ENCODE results near the gene SLC48A1. TPM values are rescaled to one million over a fixed set of nuclear protein-coding genes. Genes with fewer than 3 reads are reported as not detected.
"Not testable (repeated sequence)": the region's sequence is repeated elsewhere in the genome, so short reads cannot be mapped to it uniquely, and the experiment has no call there.

SLC48A1 gene
- total and polyA plus RNA-seq, 11 donors: 13.0 to 68.2 (median 23.8) TPM

DNA sequence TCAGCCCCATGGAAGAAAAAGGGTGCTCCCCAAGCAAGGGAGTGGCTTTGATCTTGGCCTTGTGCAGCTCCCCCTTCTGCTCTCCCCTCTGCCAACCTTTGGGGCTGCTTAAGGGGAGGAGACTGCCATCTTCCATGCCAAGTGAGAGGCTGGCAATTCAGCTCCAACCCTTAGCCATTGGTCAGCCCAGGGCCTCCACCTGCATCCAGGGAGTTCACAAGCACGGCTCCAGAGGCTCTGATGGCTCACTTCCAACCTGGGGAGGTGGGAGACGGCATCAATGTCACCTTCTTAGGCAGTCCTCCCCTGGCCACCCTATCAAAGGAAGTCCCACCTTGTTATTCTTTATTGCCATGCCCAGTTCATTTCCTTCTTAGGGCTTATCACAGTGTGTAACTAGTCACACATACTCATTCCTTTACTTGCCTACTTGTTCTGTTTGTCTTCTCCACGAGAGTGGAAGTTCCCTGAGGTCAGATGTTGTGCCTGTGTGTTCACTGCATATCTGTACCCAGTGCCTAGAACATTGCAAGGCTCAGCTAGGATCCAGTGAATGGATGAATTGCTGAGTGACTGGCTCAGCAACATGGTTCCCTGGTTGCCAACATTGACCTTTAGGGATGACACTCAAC lies 41.6 kb downstream of the SLC48A1 start:
- H3K27ac ChIP-seq: peak overlapping the region; percentile 93 to 99 (median 98)
- H3K4me1 ChIP-seq: peaks cover 44 to 92% (median 87%) of the 10 kb centered on the region in 12 donors
- ATAC-seq (no peak), DNase-seq (no peak)
- peaks cover 0 to 11% (median 0%) of the 10 kb centered on the region in 9 donors for H3K36me3 ChIP-seq
- intact Hi-C loops (cut with DNase I): loop anchor here in 1 of 10 donors (5.0 kb wide), 1 partner anchor 37 kb away; no protein-coding TSS in a partner anchor
- TF ChIP-seq POLR2A (IDR thresholded peaks at IDR 0.05) (no peak), CTCF (IDR thresholded peaks at IDR 0.05) (no peak)
- no peaks in the 10 kb centered on the region for H3K9me3 ChIP-seq
- peak overlapping the region in 3 of 12 donors; percentile 49 to 59 (median 56) for H3K4me3 ChIP-seq
- no peaks in the 10 kb centered on the region for H3K27me3 ChIP-seq
- WGBS, 4 donors: 33 to 55% (median 45%) methylated on average over 3 of the region's 3 CpGs

GRCh38 chr12:47815447-47815846 lies 42.4 kb downstream of the SLC48A1 start:
- 79 to 88% (median 85%) methylated on average over 5 of the region's 5 CpGs for WGBS, 4 donors
- H3K4me3 ChIP-seq: peak overlapping the region in 1 of 12 donors; percentile 82
- not testable (repeated sequence) for H3K27me3 ChIP-seq, H3K9me3 ChIP-seq, ATAC-seq
- intact Hi-C loops (cut with DNase I): loop anchor here in 1 of 10 donors (5.0 kb wide), 1 partner anchor 38 kb away; no protein-coding TSS in a partner anchor
- peaks cover 0 to 11% (median 0%) of the 10 kb centered on the region in 9 donors for H3K36me3 ChIP-seq
- peak in 1 of 5 donors; percentile 27 for DNase-seq
- peaks cover 39 to 87% (median 79%) of the 10 kb centered on the region in 12 donors for H3K4me1 ChIP-seq
- H3K27ac ChIP-seq: peak overlapping the region in 11 of 12 donors; percentile 94 to 99 (median 98)

GRCh38 chr12:47816403-47817271 lies 43.6 kb downstream of the SLC48A1 start:
- DNase-seq (peak in 3 of 5 donors; percentile 44 to 65 (median 62)), ATAC-seq (peak in 1 of 4 donors; percentile 4)
- intact Hi-C loops (cut with DNase I): loop anchor here in 1 of 10 donors (5.0 kb wide), 1 partner anchor 39 kb away; no protein-coding TSS in a partner anchor
- peak overlapping the region in 11 of 12 donors; percentile 17 to 98 (median 82) for H3K4me3 ChIP-seq
- no peaks in the 10 kb centered on the region for H3K9me3 ChIP-seq
- TF ChIP-seq POLR2A (IDR thresholded peaks at IDR 0.05): no peak
- no peak for TF ChIP-seq CTCF (IDR thresholded peaks at IDR 0.05)
- H3K36me3 ChIP-seq: peaks cover 0 to 11% (median 0%) of the 10 kb centered on the region in 9 donors
- no peaks in the 10 kb centered on the region for H3K27me3 ChIP-seq
- WGBS, 4 donors: 17 to 35% (median 24%) methylated on average over 10 to 12 of the region's 12 CpGs
- H3K4me1 ChIP-seq: peaks cover 28 to 87% (median 77%) of the 10 kb centered on the region in 12 donors
- H3K27ac ChIP-seq: peak overlapping the region; percentile 62 to 99 (median 98)

DNA sequence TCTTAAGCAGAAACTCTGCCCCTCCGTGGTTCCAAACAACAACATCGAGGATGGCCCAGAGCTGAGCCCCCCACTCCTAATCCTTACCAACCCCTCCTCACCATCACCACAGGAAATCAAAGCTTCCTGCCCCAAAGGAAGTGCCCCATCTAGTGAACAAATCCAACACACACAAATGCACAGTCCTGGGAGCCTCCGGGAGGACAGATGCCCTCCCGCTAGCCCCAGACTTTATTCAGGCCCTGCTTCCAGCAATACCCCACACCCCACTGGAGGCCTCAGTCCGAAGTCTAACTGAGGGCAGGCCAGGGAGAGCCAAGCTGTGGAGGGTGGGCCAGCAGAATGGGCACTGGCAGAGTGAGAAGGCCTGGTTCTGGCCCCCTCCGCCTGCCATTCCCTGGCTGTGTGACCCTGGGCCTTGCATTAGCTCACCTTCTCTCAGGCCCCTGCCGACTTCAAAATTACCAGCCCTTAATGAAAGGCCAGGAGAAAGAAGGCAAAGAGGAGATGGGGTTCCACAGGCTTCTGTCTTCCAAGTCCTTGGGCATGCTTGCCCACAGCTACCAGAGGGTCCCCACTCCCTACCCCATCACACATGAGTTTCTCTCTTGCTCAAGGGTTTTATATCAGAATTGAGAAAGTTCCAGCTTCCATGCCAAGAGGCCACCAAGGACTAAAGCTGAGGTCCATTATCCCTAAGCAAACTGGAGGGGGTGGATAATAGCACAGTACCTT lies 44.4 kb downstream of the SLC48A1 start:
- H3K9me3 ChIP-seq: no peaks in the 10 kb centered on the region
- WGBS, 4 donors: 24 to 34% (median 29%) methylated on average over 7 of the region's 7 CpGs
- intact Hi-C loops (cut with DNase I): loop anchor here in 1 of 10 donors (5.0 kb wide), 1 partner anchor 40 kb away; no protein-coding TSS in a partner anchor
- TF ChIP-seq CTCF (IDR thresholded peaks at IDR 0.05): peak in 8 of 12 donors; percentile 12 to 44 (median 23)
- no peak for TF ChIP-seq POLR2A (IDR thresholded peaks at IDR 0.05)
- ATAC-seq (no peak), DNase-seq (peak in 1 of 5 donors; percentile 28)
- H3K4me3 ChIP-seq: peak overlapping the region in 11 of 12 donors; percentile 17 to 98 (median 82)
- H3K27me3 ChIP-seq: no peaks in the 10 kb centered on the region
- H3K27ac ChIP-seq: peak overlapping the region; percentile 62 to 99 (median 98)
- H3K4me1 ChIP-seq: peaks cover 25 to 87% (median 77%) of the 10 kb centered on the region in 12 donors
- H3K36me3 ChIP-seq: peaks cover 0 to 11% (median 0%) of the 10 kb centered on the region in 9 donors

All from heart left ventricle (tissue), 16 donors.